ENCODE results near the gene CCZ1B. TPM values are rescaled to one million over a fixed set of nuclear protein-coding genes. Genes with fewer than 3 reads are reported as not detected.

Gene CCZ1B
- total RNA-seq, 1 donor from 2014 or later = 132 TPM

Other genes with a start within 250 kb of the CCZ1B start
- 54.4 TPM for gene ZDHHC4, start 248.8 kb downstream of the CCZ1B start, total RNA-seq
- 18.2 TPM for gene INTS15, start 236.3 kb downstream of the CCZ1B start, total RNA-seq
- 23.6 TPM for gene ZNF853, start 210.7 kb downstream of the CCZ1B start, total RNA-seq
- gene ZNF316, start 189.0 kb downstream of the CCZ1B start, total RNA-seq = 18.2 TPM
- gene ZNF12, start 119.3 kb downstream of the CCZ1B start, total RNA-seq = 33.4 TPM
- gene RSPH10B2, start 72.2 kb downstream of the CCZ1B start, total RNA-seq = 1.7 TPM

Measured in occipital lobe (tissue), 1 donor.